ENCODE results near the gene MRPL39. TPM values are rescaled to one million over a fixed set of nuclear protein-coding genes. Genes with fewer than 3 reads are reported as not detected.

The MRPL39 gene
- total and polyA plus RNA-seq, 9 of the 15 experiments (the other 6 are each of a cell fraction or from before 2014, with no cell fraction given) = 65.4 to 247 (median 105) TPM

- ChIA-PET CTCF (ENCODE audit: low intra/inter-chr PET ratio) (no interaction called here), POLR2A (no interaction called here)
- no peak for ATAC-seq
- H3K27me3 ChIP-seq (ENCODE audit: control insufficient read depth in 2 of 2, insufficient read depth in 2 of 2, low read length in 2 of 2) = no peaks in the 10 kb centered on the region
- H2AFZ ChIP-seq (ENCODE audit: low read depth, low read length) = no peak overlapping the region
- no peak overlapping the region for H3K4me2 ChIP-seq (ENCODE audit: insufficient read depth, low read length)
- H3K27ac ChIP-seq (ENCODE audit: extremely low read depth, low read depth, low read length) = no peak overlapping the region
- H3K4me3 ChIP-seq = no peak overlapping the region
- no peaks in the 10 kb centered on the region for H3K9me1 ChIP-seq (ENCODE audit: control insufficient read depth, insufficient read depth, low read length)
- no peaks in the 10 kb centered on the region for H3K9me3 ChIP-seq (replicated peaks; ENCODE audit: control insufficient read depth, insufficient read depth, low read depth, low read length)
- no peak overlapping the region for H3K9ac ChIP-seq (ENCODE audit: insufficient read depth in 1 of 2, low read depth in 2 of 2, low read length in 2 of 2)
- FAIRE-seq = no peak
- 59% methylated on average over 3 of the region's 3 CpGs for WGBS (ENCODE audit: insufficient coverage, low coverage, missing lambda C conversion rate)
- H3K4me1 ChIP-seq (replicated peaks in 1 of 2; ENCODE audit: control insufficient read depth in 2 of 2, insufficient read depth in 2 of 2, low read length in 2 of 2) = no peaks in the 10 kb centered on the region
- intact Hi-C loops (cut with micrococcal nuclease) = no loop called here
- no peak for DNase-seq (ENCODE audit: extremely low read depth in 1 of 4, low spot score in 3 of 4)
- H3K36me3 ChIP-seq (ENCODE audit: control insufficient read depth, insufficient read depth, low read length) = peaks cover 3% of the 10 kb centered on the region; the same call in 1 of the 3 replicates
- no peaks in the 10 kb centered on the region for H3K79me2 ChIP-seq (ENCODE audit: control insufficient read depth, insufficient read depth, low read length)
- BruUV-seq (replicated peaks) = no TSS peak
- in situ Hi-C loops (cut with MboI) = no loop called here
- H4K20me1 ChIP-seq (replicated peaks; ENCODE audit: control insufficient read depth, insufficient read depth, low read length) = no peaks in the 10 kb centered on the region
- TF ChIP-seq COPS2 (conservative IDR thresholded peaks at IDR 0.05) (no peak), ZNF445 (CRISPR knock-in tag; IDR thresholded peaks at IDR 0.05; ENCODE audit: low read depth) (no peak), NCOA1 (IDR thresholded peaks at IDR 0.05; ENCODE audit: low read depth) (no peak), ATF3 (IDR thresholded peaks at IDR 0.05) (no peak), ATF3 (CRISPR knock-in tag; conservative IDR thresholded peaks at IDR 0.05) (no peak), NCOA6 (IDR thresholded peaks at IDR 0.05) (no peak), ETS2 (tag; IDR thresholded peaks at IDR 0.05; ENCODE audit: borderline replicate concordance, poor library complexity, severe bottlenecking) (no peak), ZNF583 (CRISPR knock-in tag; IDR thresholded peaks at IDR 0.05) (no peak), ZNF133 (CRISPR knock-in tag; IDR thresholded peaks at IDR 0.05) (no peak), NBN (IDR thresholded peaks at IDR 0.05; ENCODE audit: low read depth) (no peak), CTCFL (IDR thresholded peaks at IDR 0.05; ENCODE audit: borderline replicate concordance, insufficient read depth, low read depth, low read length, poor library complexity, severe bottlenecking) (no peak), NFRKB (IDR thresholded peaks at IDR 0.05; ENCODE audit: low read depth) (no peak), CHD4 (IDR thresholded peaks at IDR 0.05; ENCODE audit: insufficient read depth, insufficient replicate concordance, low read depth, low read length, poor library complexity, severe bottlenecking) (no peak), ZNF766 (CRISPR knock-in tag; conservative IDR thresholded peaks at IDR 0.05) (no peak), CGGBP1 (CRISPR knock-in tag; IDR thresholded peaks at IDR 0.05) (no peak), ZNF274 (IDR thresholded peaks at IDR 0.05; ENCODE audit: borderline replicate concordance, low read depth, low read length) (no peak), TRIM25 (IDR thresholded peaks at IDR 0.05; ENCODE audit: borderline replicate concordance) (no peak)
Measured at GRCh38 chr21:25565272-25566211, 41.7 kb downstream of the MRPL39 start.
